HL-60/S4 (cell line): ENCODE results near the gene UBE2V1.
"Not testable (repeated sequence)": the region's sequence is repeated elsewhere in the genome, so short reads cannot be mapped to it uniquely, and the experiment has no call there.

Source experiments
- in situ Hi-C: fragments of 300-500 bp; cut with MboI; formaldehyde crosslinking; loops from 2 replicates; pipeline ENCODE4 v1.14.3; 2022; ENCODE audit warnings: low sequenced_read_pairs

Gene UBE2V1

GRCh38 chr20:50115591-50116367, 2.8 kb upstream of the UBE2V1 start:
- in situ Hi-C loops, result no loop called here

DNA sequence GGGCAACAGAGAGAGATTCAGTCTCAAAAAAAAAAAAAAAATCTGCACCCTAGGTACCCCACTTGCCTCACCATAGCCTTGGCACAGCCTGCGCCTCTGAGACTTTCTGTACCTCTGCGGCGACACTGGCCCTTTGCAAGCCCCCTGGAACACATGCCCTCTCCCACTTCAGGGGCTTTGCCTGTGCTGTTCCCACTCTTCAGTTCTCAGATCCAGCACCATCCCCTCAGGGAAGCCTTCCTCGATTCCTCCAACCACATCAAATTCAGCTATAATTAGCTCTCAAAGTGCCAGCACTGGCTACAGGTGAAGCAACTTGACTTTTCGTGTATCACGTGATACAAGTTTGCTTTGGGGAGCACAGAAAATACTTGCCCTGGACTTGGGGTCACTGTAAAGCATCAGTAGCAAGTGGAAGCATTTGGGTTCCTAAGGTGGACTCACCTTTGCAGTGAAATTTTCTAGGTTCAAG, 2.1 kb upstream of the UBE2V1 start:
- in situ Hi-C loops, result no loop called here

DNA sequence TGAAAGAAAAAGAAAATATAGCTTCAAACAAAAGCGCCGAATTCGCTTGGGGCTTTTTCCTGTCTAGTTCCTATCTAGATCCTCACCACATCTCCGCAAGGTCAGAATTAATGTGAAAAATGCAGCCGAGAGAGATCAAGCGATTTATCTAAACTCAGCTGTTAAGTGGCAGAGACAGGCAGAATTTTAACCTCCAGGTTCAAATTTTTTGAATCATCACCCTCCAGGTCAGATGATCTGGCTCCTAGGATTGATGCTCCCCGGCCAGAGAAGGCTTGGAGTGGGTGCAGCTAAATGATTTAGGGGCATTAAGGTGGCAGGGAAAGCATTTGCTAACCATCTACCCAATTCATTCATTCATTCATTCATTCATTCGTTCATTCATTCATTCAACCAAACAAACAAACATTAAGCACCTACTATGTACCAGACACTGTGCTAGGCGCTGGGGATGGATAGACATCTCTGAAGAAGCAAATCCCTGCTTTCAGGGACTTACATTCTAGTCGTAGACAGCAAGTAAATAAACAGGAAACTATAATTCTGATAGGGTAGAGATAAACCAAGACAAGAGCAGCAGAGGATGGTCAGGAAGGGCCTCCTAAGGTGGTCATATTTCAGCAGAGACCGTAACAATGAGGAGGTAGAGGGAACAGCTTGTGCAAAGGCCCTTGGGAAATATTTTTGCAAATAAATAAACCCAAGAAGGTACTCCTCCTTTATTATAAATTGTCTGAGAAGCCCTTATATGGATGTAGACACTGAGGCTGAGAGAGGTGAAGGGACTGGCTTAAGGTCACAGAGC, 672 bp upstream of the UBE2V1 start:
- in situ Hi-C loops, result no loop called here

DNA sequence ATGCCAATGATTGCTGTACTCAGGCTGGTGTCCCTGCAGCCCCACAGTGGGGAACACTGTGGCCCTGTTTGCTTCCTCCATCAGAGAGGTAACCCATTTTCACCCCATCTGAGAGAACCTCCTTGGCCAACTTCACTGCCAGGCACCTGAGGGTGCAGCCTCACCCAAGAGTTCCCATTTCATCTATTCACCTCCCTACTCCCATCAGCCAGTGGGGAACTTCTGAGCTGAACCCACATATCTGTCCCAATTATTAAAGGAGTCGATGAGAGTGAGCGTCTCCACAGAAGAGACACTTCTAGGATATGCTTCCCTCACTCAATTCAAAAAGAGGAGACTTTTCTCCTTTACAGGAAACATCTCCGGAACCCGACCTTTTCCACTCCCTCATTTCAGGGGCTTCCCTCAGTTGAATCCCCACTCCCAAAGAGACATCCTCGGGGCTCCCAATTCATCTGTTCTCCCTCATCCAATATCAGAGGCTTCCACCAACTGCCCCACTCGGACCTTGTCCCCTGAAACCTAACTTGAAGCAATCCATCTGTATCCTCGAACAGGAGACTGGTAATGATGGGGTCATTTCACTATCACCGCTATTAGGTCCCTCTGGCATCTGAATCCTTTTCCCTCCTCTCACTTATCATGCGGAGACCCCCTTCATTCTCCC, 988 bp downstream of the UBE2V1 start:
- in situ Hi-C loops, result no loop called here

GRCh38 chr20:50111120-50111828, 1.7 kb downstream of the UBE2V1 start:
- in situ Hi-C loops, result no loop called here

- in situ Hi-C loops, result no loop called here
Measured at GRCh38 chr20:50110141-50111047, 2.6 kb downstream of the UBE2V1 start.

GRCh38 chr20:50108556-50109235, 4.3 kb downstream of the UBE2V1 start:
- in situ Hi-C loops, result no loop called here

- in situ Hi-C loops, result no loop called here
Measured at GRCh38 chr20:50107796-50108331, 5.1 kb downstream of the UBE2V1 start.

DNA sequence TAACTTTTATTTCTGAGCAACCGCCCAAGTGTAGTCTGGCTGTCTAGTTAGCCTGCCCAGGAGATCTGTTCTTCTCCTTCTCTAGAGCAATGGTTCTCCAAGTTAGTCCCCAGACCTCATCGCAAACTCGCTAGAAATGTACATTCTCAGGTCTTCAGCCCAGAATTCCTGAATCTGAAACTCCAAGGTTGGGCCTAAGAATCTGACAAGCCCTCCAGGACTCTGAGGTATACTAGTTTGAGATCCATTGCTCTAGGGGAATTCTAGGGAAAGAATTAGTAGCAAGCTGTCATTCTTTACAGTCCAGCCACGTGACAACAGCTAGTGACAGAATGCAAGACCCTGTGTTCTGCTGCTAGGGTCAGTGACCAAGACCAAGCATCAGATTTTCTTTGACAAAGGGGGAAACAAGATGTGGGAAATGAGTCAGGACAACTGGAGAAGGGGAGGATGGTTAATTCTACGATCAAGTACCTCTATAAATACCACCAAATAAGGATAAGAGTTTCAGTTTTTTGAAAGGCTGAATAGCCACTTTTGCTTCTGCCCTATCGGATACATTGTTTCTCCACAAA, 5.8 kb downstream of the UBE2V1 start:
- in situ Hi-C loops, result no loop called here

- in situ Hi-C loops, result not testable (repeated sequence)
Measured at GRCh38 chr20:50106669-50107068, 6.3 kb downstream of the UBE2V1 start.

- in situ Hi-C loops, result not testable (repeated sequence)
Measured at GRCh38 chr20:50103464-50104107, 9.4 kb downstream of the UBE2V1 start.

GRCh38 chr20:50102551-50102950, 10.4 kb downstream of the UBE2V1 start:
- in situ Hi-C loops, result not testable (repeated sequence)

DNA sequence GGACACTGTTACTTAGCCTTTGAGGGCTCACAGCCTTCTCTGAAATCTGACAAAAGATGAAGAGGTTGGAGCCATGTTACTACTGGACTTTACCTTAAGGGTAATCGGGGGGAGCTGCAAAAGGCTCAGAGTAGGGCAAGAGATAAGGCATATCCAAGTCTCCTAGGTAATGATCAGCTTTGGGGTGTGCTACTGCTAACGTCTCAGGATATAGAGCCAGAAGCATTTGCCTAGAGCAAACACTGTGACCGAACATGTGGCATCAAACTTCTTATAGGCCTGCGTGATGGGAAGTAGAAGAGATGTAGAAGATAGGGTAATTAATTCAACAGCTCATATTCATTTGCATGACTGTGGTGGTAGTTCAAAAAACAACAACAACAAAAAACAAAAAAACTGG, 11.1 kb downstream of the UBE2V1 start:
- in situ Hi-C loops, result no loop called here

DNA sequence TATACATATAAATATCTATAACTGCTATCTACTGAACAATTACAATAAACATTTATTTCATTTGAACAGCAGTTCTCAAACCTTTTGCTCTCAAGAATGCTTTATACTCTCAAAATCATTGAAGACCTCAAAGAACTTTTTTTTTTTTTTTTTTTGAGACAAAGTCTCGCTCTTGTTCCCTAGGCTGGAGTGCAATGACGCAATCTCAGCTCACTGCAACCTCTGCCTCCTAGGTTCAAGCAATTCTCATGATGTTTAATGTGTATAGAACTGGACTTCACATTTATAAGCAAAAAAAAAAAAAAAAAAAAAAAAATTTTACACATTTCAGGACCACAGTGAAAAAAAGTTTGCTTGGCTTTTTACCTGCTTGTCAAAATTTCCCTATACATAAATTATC, 11.7 kb downstream of the UBE2V1 start:
- in situ Hi-C loops, result no loop called here

DNA sequence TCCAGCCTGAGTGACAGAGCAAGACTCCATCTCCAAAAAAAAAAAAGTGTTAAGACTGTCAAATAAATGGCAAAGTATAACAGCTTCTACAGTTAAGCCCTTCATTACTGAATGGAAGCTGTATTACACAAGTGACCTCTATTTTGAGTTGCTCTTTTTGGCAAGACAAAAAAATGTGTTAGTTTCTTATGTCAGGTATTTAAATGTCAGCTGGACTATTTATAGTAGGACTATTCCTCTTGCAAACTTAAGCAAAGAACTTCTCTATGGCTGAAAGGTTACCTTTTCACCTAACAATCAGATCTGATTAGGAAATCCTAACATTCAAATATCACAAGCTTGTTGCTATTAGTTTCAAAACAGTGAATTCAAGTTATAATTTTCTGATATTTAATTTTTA, 12.4 kb downstream of the UBE2V1 start:
- in situ Hi-C loops, result no loop called here

DNA sequence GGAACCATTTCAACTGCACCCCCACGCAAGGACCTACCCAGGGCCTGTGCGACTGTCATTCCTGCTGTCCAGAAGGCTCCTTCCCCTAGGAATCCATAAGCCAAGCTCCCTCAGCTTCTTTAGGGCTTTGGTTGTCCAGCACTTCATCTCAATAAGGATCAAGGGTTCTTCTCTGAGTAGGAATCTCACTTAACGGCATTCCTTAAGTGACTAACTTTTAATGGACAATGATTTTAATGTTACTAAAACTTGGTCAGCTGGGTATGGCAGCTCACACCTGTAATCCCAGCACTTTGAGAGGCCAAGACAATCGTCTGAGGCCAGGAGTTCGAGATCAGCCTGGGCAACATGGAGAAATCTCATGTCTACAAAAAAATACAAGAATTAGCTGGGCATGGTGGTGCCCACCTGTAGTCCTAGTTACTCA, 13.4 kb downstream of the UBE2V1 start:
- in situ Hi-C loops, result no loop called here

DNA sequence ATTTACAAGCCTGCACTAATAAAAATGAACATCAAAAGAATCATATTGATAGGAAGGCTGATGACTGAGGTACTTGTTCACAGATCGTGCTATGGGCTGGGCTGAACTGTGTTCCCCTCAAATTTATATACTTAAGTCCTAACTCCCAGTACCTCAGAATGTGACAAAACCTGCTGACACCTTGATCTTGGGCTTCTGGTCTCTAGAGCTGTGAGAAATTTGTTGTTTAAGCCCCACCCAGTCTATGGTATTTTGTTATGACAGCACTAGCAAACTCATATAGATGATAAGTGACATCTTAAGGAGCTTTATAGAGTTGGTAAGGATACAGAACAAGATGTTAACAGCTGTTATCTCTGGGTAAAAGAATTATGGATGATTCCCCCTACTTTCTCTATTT, 13.8 kb downstream of the UBE2V1 start:
- in situ Hi-C loops, result no loop called here

- in situ Hi-C loops, result no loop called here
Measured at GRCh38 chr20:50098259-50098658, 14.7 kb downstream of the UBE2V1 start.
